Vagina (tissue), 2 donors: Measurements from ENCODE around the gene CCL11.

Experiments used
- CTCF ChIP-seq, 3 experiments: fragments of 450-650 bp in 2 of 3; fragments of 200-600 bp in 1 of 3; sonication (generic) in 1 of 3; IDR thresholded peaks; one replicate each; pipeline ENCODE4 v1.5.1; 2017 to 2019; ENCODE audit warnings: antibody characterized with exemption in 3 of 3, mild to moderate bottlenecking in 2 of 3, moderate library complexity in 2 of 3
- POLR2A ChIP-seq, 2 donors: fragments of 450-650 bp; IDR thresholded peaks; one replicate each; pipeline ENCODE4 v1.6.1; 2017; ENCODE audit warnings: antibody characterized with exemption in 2 of 2, mild to moderate bottlenecking in 2 of 2, moderate library complexity in 2 of 2

DNA sequence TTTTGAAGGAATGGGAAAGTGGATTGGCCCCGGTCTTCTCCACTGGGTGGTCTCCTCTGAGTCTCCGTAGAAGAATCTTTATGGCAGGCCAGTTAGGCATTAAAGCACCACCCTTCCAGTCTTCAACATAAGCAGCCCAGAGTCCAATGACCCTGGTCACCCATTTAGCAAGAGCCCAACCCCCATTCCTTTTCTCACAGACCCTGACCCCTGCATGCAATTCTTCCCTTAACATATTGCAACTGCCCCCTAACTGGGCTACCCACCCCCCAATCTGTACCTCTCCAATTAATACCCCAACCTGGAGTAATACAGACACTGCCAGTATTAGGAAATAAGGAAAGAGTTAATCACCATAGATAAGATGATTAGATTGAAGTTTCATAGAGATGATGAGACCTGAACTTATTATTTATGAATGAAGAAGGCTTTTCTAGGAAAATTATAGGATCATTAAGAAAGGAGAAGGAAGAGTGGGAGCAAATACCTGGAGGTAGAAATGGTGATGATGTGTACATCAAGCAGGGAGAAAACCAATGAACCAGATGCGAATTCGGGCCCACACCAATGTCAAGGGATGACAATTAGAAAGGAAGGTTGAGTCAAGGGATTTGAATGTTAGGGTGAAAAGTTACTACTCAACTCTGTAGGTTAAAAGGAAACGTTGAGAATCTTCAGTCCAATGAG lies 28.1 kb upstream of the CCL11 start:
- no peak for TF ChIP-seq CTCF (IDR thresholded peaks at IDR 0.05)
- TF ChIP-seq POLR2A (IDR thresholded peaks at IDR 0.05): no peak
